Endothelial cell of umbilical vein (primary cell): ENCODE measurements around the gene NR2C2. TPM values are rescaled to one million over a fixed set of nuclear protein-coding genes. Genes with fewer than 3 reads are reported as not detected.

Experiments used
- BruUV-seq: library from RNA; stranded (reverse); fragments of 400-500 nt; replicated peaks from 2 replicates; lab custom pipeline; 2021; lab: Mats Ljungman, UMichigan
- CTCF ChIA-PET: fragments of 300-600, 350-600 bp; sonication (Branson Sonifier 250); formaldehyde crosslinking; loops from one replicate; lab custom pipeline; 2021; ENCODE audit warnings: antibody characterized with exemption, inconsistent platforms; lab: Charles Lee
- POLR2A ChIA-PET: fragments of 300-600, 350-600 bp; sonication (Branson Sonifier 250); formaldehyde crosslinking; loops from one replicate; lab custom pipeline; 2021; ENCODE audit warnings: antibody characterized with exemption, inconsistent platforms; lab: Charles Lee
- DNase-seq: peaks from one replicate; pipeline ENCODE4 v3.0.0-alpha.2; 2011; ENCODE audit warnings: low read depth, low spot score
- FAIRE-seq: peaks from 2 replicates; lab custom pipeline; 2011; peaks lifted over from hg19 to GRCh38; lab: Jason Lieb, UNC
- H2AFZ ChIP-seq: 2 replicates; pipeline ENCODE4 v1.6.0; 2012; ENCODE audit warnings: low read depth, low read length, control low read depth, inconsistent platforms
- H3K27ac ChIP-seq: 2 replicates; pipeline ENCODE4 v1.5.1; 2011; ENCODE audit warnings: low read depth, mild to moderate bottlenecking, control low read depth, low read length, moderate library complexity; ENCODE audit not compliant: insufficient read depth
- H3K27me3 ChIP-seq, 2 experiments: 2 replicates each; pipeline versions ENCODE4 v1.6.0 to v1.6.1; 2011; ENCODE audit warnings: low read length in 2 of 2, mixed read lengths in 1 of 2; ENCODE audit not compliant: control insufficient read depth in 2 of 2, insufficient read depth in 2 of 2
- H3K36me3 ChIP-seq, 2 experiments: 2 replicates in 1 of 2; 3 replicates in 1 of 2; pipeline ENCODE4 v1.5.1; 2011; ENCODE audit warnings: low read length in 2 of 2, mild to moderate bottlenecking in 1 of 2, moderate library complexity in 1 of 2; ENCODE audit not compliant: control insufficient read depth in 2 of 2, insufficient read depth in 2 of 2; ENCODE audit errors: extremely low read depth in 1 of 2
- H3K4me1 ChIP-seq: 3 replicates; pipeline ENCODE4 v1.5.1; 2011; ENCODE audit warnings: mild to moderate bottlenecking, low read length; ENCODE audit not compliant: control insufficient read depth, insufficient read depth; ENCODE audit errors: extremely low read depth
- H3K4me2 ChIP-seq: 2 replicates; pipeline ENCODE4 v1.6.1; 2011; ENCODE audit warnings: low read length, control low read depth, mixed read lengths; ENCODE audit not compliant: insufficient read depth
- H3K4me3 ChIP-seq, 3 experiments: fragments of 200-600 bp in 1 of 3; sonication (generic), shearing (Covaris generic) in 1 of 3; replicated peaks in 1 of 3; 2 replicates each; pipeline ENCODE4 v1.5.1; 2011 to 2016; ENCODE audit warnings: control low read depth in 3 of 3, low read length in 3 of 3, mild to moderate bottlenecking in 2 of 3, inconsistent platforms in 1 of 3, low read depth in 1 of 3, moderate library complexity in 1 of 3; ENCODE audit not compliant: insufficient read depth in 1 of 3
- H3K79me2 ChIP-seq: 2 replicates; pipeline ENCODE4 v1.6.0; 2012; ENCODE audit warnings: low read length, inconsistent platforms; ENCODE audit not compliant: control insufficient read depth, insufficient read depth
- H3K9ac ChIP-seq: replicated peaks from 2 replicates; pipeline ENCODE3; 2011; ENCODE audit warnings: low read length, control low read depth; ENCODE audit not compliant: insufficient read depth; ENCODE audit errors: extremely low read depth
- H3K9me1 ChIP-seq: replicated peaks from 3 replicates; pipeline ENCODE4 v1.6.0; 2011; ENCODE audit warnings: mild to moderate bottlenecking, low read length; ENCODE audit not compliant: control insufficient read depth, insufficient read depth; ENCODE audit errors: extremely low read depth
- H3K9me3 ChIP-seq: replicated peaks from 2 replicates; pipeline ENCODE4 v1.5.1; 2012; ENCODE audit warnings: low read length, inconsistent platforms; ENCODE audit not compliant: control insufficient read depth, insufficient read depth
- H4K20me1 ChIP-seq: replicated peaks from 2 replicates; pipeline ENCODE3; 2011; ENCODE audit warnings: mild to moderate bottlenecking, low read length; ENCODE audit not compliant: control insufficient read depth, insufficient read depth; ENCODE audit errors: extremely low read depth
- CTCF ChIP-seq, 2 donors: IDR thresholded peaks; 1 replicate in 1 of 2; 2 replicates in 1 of 2; pipeline ENCODE4 v1.5.1; 2011; ENCODE audit warnings: low read length in 2 of 2, mild to moderate bottlenecking in 2 of 2, moderate library complexity in 2 of 2, control low read depth in 1 of 2, inconsistent platforms in 1 of 2, low read depth in 1 of 2; ENCODE audit not compliant: insufficient read depth in 1 of 2; ENCODE audit errors: extremely low read depth in 1 of 2
- EZH2 ChIP-seq: IDR thresholded peaks from 2 replicates; pipeline ENCODE4 v1.6.1; 2012; ENCODE audit warnings: borderline replicate concordance, low read depth, mild to moderate bottlenecking, moderate library complexity, low read length, inconsistent platforms; ENCODE audit not compliant: severe bottlenecking
- FOS ChIP-seq: IDR thresholded peaks from 2 replicates; pipeline ENCODE4 v1.6.1; 2011; ENCODE audit warnings: mild to moderate bottlenecking, low read length, moderate library complexity, borderline replicate concordance; ENCODE audit not compliant: insufficient read depth
- GATA2 ChIP-seq: IDR thresholded peaks from 2 replicates; pipeline ENCODE4 v1.7.0; 2011; ENCODE audit warnings: low read depth, mild to moderate bottlenecking, moderate library complexity, mixed read lengths, low read length; ENCODE audit not compliant: insufficient read length, insufficient read depth
- JUN ChIP-seq: IDR thresholded peaks from 2 replicates; pipeline ENCODE4 v1.6.1; 2011; ENCODE audit warnings: borderline replicate concordance, low read depth; ENCODE audit not compliant: insufficient read length, insufficient read depth
- MAX ChIP-seq: IDR thresholded peaks from 2 replicates; pipeline ENCODE4 v1.6.1; 2011; ENCODE audit not compliant: insufficient read depth, insufficient read length
- MYC ChIP-seq: IDR thresholded peaks from one replicate; pipeline ENCODE4 v1.6.1; 2011; ENCODE audit warnings: mild to moderate bottlenecking, low read depth, low read length
- POLR2A ChIP-seq: IDR thresholded peaks from 2 replicates; pipeline ENCODE4 v1.6.1; 2012; ENCODE audit warnings: low read depth, mild to moderate bottlenecking, control low read depth, low read length
- POLR2AphosphoS5 ChIP-seq: IDR thresholded peaks from 2 replicates; pipeline ENCODE4 v1.6.1; 2012; ENCODE audit warnings: low read depth, mild to moderate bottlenecking, control low read depth, low read length, moderate library complexity; ENCODE audit not compliant: insufficient read depth
- dilution Hi-C: fragments of 300-500 bp; cut with MboI; formaldehyde crosslinking; loops from one replicate; pipeline ENCODE4 v1.15.0; 2019; ENCODE audit warnings: low sequenced_read_pairs; ENCODE audit not compliant: extremely low pct_ligation_motif_present
- intact Hi-C: fragments of 100-400 bp; cut with micrococcal nuclease; formaldehyde crosslinking; loops from one replicate; pipeline ENCODE4 v1.10.0; 2022
- polyA plus RNA-seq, 4 experiments: library from polyadenylated mRNA; depleted of rRNA in 3 of 4; stranded (reverse) in 3 of 4; unstranded in 1 of 4; fragments of >200 nt; gene quantifications; 2 replicates each; pipeline versions ENCODE4 v1.2.1 to v1.2.3, GENCODE V29; 2011 to 2012; ENCODE audit warnings: missing spikeins in 1 of 4
- total RNA-seq: library from RNA; stranded (reverse); gene quantifications from 2 replicates; pipeline ENCODE4 v1.2.3, GENCODE V29; 2021

NR2C2 gene
- total and polyA plus RNA-seq, 2 donors (not counting 3 experiments of a cell fraction or from before 2014, with no cell fraction given), result 20.3 to 59.8 TPM

- TF ChIP-seq FOS (no peak), POLR2A (peak; percentile 53), POLR2AphosphoS5 (peak; percentile 65)
- POLR2A ChIA-PET, result interaction anchor here (0.7 kb wide), 1 partner anchor 803 kb away, joined by 5 read pairs; no protein-coding TSS in a partner anchor
- DNase-seq (peak; percentile 96), FAIRE-seq (peak; percentile 85)
- CTCF ChIA-PET, result no interaction called here
- dilution Hi-C loops, result no loop called here
- H3K4me3 ChIP-seq, result peak overlapping the region; percentile 48 to 87 (median 75)
- H3K27ac ChIP-seq, result peak overlapping the region; percentile 99
- peaks cover 4 to 5% of the 10 kb centered on the region in 2 experiments for H3K36me3 ChIP-seq
- intact Hi-C loops, result loop anchor here (1.0 to 10.0 kb wide), 6 partner anchors 43 to 803 kb away; partner anchors contain the start of genes CCDC174, MRPS25 and RBSN
- H3K9me1 ChIP-seq, result no peaks in the 10 kb centered on the region
- H3K9ac ChIP-seq, result peak overlapping the region; percentile 99
- no TSS peak for BruUV-seq
- peaks cover 4% of the 10 kb centered on the region for H4K20me1 ChIP-seq
- no peak overlapping the region for H3K4me2 ChIP-seq
- H3K27me3 ChIP-seq, result no peaks in the 10 kb centered on the region
- H3K79me2 ChIP-seq, result peaks cover 77% of the 10 kb centered on the region
- H3K4me1 ChIP-seq, result peaks cover 38% of the 10 kb centered on the region
- no peaks in the 10 kb centered on the region for H3K9me3 ChIP-seq
- H2AFZ ChIP-seq, result peak overlapping the region; percentile 82
Observed at GRCh38 chr3:14947886-14948608, 664 bp downstream of the NR2C2 start.

DNA sequence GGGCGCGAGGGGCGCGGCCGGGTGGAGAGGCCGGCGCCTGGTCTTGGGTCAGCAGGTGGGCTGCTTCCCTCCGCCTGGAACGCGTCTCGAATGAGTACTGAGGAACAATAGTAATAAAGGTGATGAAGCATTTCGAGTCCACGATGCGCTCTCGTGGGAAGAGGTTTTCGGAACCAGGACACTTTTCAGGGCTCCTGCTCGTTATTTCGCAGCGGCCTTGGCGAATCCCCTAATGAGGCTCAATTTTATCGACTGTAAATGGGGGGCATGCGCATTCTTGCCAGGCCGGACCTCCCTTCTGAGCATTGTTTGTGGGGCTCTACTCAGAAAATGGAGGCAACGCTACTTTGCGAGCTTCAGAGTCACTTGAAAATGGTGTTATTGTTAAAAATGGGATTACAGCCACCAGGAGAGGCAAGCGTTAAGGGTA is 1.2 kb downstream of the NR2C2 start:
- Histone ChIP-seq H3K27me3 (no peaks in the 10 kb centered on the region), H3K79me2 (peaks cover 79% of the 10 kb centered on the region), H3K36me3 (peaks cover 4 to 5% of the 10 kb centered on the region in 2 experiments), H3K9ac (peak overlapping the region; percentile 91), H3K4me1 (peaks cover 38% of the 10 kb centered on the region), H3K9me3 (no peaks in the 10 kb centered on the region), H2AFZ (peak overlapping the region; percentile 57), H3K4me2 (peak overlapping the region; percentile 97), H3K4me3 (peak overlapping the region; percentile 43 to 81 (median 46)), H4K20me1 (peaks cover 4% of the 10 kb centered on the region), H3K27ac (peak overlapping the region; percentile 94), H3K9me1 (no peaks in the 10 kb centered on the region)
- no peak for DNase-seq
- TSS peak; percentile 54 for BruUV-seq
- intact Hi-C loops, result loop anchor here (1.0 to 10.0 kb wide), 5 partner anchors 42 to 804 kb away; partner anchors contain the start of genes MRPS25 and RBSN
- ChIA-PET CTCF (no interaction called here), POLR2A (interaction anchor here (0.7 kb wide), 1 partner anchor 803 kb away, joined by 5 read pairs; no protein-coding TSS in a partner anchor)
- dilution Hi-C loops, result no loop called here
- TF ChIP-seq GATA2, result no peak
- TF ChIP-seq FOS, result no peak
- TF ChIP-seq MAX, result no peak
- TF ChIP-seq EZH2, result no peak
- no peak for TF ChIP-seq POLR2A
- no peak for TF ChIP-seq CTCF (IDR thresholded peaks at IDR 0.05; ENCODE audit: extremely low read depth in 1 of 2, insufficient read depth in 1 of 2, low read depth in 1 of 2, low read length in 2 of 2)
- no peak for TF ChIP-seq MYC
- no peak for TF ChIP-seq POLR2AphosphoS5
- TF ChIP-seq JUN, result no peak
- FAIRE-seq, result peak; percentile 63
